Brain pericyte (primary cell): ENCODE data around the gene XAGE1A.
"Not testable (repeated sequence)": the region's sequence is repeated elsewhere in the genome, so short reads cannot be mapped to it uniquely, and the experiment has no call there.

Experiments used
- DNase-seq: peaks from one replicate; pipeline ENCODE4 v3.0.0-alpha.2; 2012; ENCODE audit warnings: low read depth, low spot score

Gene XAGE1A, protein sequence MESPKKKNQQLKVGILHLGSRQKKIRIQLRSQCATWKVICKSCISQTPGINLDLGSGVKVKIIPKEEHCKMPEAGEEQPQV

DNA sequence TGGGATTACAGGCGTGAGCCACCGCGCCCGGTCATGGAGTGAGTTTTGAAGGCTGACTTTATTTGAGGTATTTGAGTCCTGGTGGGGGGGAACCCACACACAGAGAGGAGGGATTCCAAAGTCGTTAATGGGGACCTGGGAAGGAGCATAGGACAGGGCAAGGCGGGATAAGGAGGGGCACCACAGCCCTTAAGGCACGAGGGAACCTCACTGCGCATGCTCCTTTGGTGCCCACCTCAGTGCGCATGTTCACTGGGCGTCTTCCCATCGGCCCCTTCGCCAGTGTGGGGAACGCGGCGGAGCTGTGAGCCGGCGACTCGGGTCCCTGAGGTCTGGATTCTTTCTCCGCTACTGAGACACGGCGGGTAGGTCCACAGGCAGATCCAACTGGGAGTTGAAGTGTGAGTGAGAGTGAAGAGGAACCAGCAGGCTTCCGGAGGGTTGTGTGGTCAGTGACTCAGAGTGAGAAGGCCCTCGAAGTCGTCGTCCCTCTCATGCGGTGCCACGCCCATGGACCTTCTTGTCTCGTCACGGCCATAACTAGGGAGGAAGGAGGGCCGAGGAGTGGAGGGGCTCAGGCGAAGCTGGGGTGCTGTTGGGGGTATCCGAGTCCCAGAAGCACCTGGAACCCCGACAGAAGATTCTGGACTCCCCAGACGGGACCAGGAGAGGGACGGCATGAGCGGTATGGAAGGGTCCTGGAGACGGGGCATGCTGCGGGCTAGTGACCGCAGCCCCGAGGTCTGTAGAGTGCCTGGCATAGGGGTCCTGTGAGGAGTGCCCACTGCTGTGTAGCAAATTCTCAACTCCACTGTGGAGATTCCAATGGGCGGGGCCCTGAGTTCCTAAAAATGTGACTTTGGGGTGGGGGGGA lies at the start of gene XAGE1A:
TSS of gene XAGE1A (plus strand) at position 264 of the 874 bp plus-strand sequence. CDS start 1,554 bp downstream, outside the sequence.
- not testable (repeated sequence) for DNase-seq

DNA sequence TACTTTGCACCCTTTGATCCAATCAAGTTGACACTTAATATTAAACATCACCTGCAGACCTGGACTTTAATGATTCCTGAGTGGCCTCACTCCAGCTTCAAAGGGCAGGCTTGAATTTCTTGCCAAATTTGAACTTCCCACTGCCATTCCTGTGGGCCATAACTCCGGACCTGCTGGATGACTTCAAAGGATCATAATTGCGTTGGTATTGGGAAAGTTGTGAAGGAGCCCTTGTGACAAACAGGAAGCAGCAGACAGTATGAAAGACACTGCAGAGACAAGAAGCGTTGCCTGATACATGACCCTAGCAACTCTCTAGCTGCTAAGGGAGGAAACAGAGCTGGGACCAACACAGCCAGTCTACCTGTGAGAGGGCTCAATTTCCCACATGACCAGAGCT lies 43.6 kb upstream of the XAGE1A start:
- DNase-seq = not testable (repeated sequence)

DNA sequence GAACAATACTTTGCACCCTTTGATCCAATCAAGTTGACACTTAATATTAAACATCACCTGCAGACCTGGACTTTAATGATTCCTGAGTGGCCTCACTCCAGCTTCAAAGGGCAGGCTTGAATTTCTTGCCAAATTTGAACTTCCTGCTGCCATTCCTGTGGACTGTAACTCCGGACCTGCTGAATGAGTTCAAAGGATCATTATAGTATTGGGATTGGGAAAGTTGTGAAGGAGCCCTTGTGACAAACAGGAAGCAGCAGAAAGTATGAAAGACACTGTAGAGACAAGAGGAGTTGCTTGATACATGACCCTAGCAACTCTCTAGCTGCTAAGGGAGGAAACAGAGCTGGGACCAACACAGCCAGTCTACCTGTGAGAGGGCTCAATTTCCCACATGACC lies 24.3 kb upstream of the XAGE1A start:
- DNase-seq = not testable (repeated sequence)

DNA sequence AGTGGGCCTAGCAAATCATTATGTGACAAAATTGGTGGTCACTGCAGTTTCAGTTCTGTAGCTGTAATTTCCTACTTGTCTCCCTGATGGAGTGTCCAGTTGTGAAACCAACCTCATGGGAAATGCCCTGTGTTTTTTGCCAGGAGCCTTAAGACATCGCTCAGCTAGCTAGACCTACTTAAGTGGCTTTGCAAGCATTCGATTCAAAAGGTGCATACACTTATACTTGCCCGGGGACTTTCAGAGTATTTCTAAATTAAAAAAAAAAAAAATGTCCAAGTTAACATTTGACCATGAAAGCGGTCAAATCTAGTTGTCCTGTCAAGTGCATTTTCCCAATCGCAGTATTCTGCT lies 788 bp downstream of the XAGE1A start:
- not testable (repeated sequence) for DNase-seq

DNA sequence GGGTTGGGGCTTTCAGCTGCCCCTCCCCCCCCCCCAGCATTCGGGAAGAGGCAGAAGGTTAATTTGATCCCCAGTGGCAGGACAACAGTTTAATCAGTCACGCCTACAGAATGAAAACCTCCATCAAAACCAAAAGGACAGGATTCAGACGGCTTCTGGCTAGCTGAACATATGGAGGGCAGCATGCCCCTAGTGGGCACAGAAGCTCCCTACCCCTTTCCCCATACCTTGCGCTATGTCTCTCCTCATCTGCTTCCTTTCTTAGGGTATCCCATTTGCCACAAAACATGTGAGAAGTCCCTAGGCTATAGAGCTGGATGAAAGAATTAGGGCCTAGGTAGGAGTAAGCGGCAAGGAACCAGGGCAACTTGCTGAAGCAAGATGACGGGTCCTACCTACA lies 5.8 kb downstream of the XAGE1A start:
- not testable (repeated sequence) for DNase-seq

DNA sequence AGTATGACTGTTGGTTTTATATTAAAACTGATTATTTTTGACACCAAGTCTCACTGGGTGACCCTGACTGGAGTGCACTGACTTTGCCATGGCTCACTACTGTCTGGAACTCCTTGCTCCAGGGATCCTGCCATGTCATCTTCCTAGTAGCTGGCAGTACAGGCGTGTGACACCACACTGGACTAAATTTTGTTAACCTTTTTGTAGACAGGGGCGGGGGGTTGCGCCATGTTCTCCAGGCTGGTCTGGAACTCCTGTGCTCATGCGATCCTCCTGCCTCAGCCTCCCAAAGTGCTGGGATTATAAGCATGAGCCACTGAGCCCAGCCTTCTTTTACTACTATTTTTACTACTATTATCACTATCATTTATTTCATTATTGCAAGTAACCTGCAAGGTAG lies 8.9 kb downstream of the XAGE1A start:
- no peak for DNase-seq

DNA sequence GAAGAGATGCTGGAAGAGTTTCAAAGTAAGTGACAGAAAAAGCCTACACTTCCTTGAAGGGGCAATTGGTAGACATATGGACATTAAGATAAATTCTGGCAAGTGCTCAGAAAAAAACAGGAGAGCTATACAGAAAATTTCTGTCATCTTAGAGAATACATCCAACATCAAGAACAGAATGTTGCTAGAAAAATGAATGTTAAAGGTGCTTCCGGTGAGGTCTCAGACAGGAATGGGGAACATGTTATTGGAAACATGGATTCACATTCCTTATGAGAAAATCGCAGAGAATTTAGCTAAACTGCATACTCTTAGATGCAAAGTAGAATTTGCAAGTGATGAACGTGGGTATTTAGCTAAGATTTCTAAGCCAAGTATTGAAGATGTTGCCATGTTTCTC lies 11.7 kb downstream of the XAGE1A start:
- DNase-seq = no peak

DNA sequence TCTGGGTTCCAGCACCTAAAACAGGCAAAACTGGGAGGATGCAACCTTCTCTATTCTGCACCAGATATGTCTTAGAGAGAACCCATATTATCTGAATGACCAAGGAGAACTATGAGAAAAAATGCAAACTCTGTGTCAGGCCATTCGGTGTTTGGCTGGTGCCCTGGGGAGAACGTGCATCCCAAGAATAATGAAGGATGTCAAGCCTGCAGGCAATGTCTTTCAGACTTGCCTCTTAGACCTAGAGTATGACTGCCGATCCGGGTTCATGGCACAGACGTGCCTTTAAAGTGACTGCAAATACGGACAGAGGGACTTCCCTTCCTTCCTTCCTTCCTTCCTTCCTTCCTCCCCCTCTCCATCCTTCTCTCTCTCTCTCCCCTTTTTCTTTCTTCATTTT lies 14.3 kb downstream of the XAGE1A start:
- DNase-seq = no peak

DNA sequence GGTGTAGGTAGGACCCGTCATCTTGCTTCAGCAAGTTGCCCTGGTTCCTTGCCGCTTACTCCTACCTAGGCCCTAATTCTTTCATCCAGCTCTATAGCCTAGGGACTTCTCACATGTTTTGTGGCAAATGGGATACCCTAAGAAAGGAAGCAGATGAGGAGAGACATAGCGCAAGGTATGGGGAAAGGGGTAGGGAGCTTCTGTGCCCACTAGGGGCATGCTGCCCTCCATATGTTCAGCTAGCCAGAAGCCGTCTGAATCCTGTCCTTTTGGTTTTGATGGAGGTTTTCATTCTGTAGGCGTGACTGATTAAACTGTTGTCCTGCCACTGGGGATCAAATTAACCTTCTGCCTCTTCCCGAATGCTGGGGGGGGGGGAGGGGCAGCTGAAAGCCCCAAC lies 15.5 kb downstream of the XAGE1A start:
- DNase-seq = not testable (repeated sequence)

DNA sequence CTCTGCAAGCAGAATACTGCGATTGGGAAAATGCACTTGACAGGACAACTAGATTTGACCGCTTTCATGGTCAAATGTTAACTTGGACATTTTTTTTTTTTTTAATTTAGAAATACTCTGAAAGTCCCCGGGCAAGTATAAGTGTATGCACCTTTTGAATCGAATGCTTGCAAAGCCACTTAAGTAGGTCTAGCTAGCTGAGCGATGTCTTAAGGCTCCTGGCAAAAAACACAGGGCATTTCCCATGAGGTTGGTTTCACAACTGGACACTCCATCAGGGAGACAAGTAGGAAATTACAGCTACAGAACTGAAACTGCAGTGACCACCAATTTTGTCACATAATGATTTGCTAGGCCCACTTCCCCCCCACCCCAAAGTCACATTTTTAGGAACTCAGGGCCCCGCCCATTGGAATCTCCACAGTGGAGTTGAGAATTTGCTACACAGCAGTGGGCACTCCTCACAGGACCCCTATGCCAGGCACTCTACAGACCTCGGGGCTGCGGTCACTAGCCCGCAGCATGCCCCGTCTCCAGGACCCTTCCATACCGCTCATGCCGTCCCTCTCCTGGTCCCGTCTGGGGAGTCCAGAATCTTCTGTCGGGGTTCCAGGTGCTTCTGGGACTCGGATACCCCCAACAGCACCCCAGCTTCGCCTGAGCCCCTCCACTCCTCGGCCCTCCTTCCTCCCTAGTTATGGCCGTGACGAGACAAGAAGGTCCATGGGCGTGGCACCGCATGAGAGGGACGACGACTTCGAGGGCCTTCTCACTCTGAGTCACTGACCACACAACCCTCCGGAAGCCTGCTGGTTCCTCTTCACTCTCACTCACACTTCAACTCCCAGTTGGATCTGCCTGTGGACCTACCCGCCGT lies 20.7 kb downstream of the XAGE1A start:
- DNase-seq = not testable (repeated sequence)

DNA sequence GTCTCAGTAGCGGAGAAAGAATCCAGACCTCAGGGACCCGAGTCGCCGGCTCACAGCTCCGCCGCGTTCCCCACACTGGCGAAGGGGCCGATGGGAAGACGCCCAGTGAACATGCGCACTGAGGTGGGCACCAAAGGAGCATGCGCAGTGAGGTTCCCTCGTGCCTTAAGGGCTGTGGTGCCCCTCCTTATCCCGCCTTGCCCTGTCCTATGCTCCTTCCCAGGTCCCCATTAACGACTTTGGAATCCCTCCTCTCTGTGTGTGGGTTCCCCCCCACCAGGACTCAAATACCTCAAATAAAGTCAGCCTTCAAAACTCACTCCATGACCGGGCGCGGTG lies 21.3 kb downstream of the XAGE1A start, which contains the start of gene XAGE1B:
TSS of gene XAGE1B (minus strand) at position 77 of the 339 bp plus-strand sequence. CDS start 1,536 bp downstream, outside the sequence.
- DNase-seq = not testable (repeated sequence)

DNA sequence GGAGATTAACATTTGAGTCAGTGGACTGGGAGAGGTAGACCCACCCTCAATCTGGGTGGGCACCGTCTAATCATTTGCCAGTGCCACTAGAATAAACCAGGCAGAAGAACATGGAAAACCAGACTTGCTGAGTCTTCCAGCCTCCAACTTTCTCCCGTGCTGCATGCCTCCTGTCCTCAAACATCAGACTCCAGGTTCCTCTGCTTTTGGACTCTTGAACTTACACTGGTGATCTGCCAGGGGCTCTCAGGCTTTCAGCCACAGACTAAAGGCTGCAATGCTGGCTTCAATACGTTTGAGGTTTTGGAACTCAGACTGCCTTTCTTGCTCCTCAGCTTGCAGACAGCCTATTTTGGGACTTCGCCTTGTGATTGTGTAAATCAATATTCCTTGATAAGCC lies 45.4 kb downstream of the XAGE1A start:
- not testable (repeated sequence) for DNase-seq

DNA sequence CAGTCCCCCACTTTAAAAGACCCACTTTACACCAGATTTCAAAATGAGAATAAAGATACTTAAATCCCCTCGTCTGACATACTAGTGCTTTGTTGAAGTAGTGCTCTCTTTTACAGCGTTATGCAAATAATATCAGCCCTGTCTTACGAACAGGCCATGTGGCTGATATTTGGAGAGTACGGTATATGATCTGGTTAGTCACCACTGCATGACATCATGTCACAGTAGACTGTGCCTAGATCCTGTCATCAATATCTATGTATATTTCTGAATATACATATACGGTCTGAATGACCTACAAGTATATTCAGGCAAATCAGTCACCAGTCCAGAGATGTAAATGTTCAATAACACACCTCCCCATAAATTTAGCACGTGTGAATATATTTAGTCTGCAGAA lies 46.7 kb downstream of the XAGE1A start:
- DNase-seq = no peak

DNA sequence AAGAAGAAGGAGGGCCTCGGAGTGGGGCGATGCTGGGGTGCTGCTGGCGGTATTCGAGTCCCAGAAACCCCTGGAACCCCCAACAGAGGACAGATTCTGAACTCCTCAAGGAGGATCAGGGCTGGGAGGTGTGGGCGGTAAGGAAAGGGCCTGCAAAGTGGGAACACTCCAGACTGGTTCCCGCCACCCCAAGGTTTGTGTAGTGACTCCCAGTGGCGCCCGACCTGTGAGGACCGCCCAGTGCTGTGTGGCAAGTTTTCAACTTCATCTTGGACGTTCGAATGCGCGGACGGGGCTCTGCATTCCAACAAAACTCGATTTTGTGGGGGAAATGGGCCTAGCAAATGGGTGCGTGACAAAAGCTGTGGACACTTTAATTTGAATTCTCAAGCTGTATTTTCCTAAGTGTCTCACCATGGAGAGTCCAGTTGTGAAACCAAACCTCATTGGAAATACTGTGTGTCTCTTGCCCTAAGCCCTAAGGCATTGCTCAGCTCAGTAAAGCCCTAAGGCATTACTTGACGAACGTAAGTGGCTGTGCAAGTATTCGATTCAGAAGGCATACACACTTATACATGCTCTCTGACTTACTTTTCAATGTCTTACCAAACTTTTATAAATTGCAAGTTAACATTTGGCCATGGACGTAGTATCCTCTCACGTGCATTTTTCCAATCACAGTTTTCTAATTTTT lies 48.7 kb downstream of the XAGE1A start:
- no peak for DNase-seq

DNA sequence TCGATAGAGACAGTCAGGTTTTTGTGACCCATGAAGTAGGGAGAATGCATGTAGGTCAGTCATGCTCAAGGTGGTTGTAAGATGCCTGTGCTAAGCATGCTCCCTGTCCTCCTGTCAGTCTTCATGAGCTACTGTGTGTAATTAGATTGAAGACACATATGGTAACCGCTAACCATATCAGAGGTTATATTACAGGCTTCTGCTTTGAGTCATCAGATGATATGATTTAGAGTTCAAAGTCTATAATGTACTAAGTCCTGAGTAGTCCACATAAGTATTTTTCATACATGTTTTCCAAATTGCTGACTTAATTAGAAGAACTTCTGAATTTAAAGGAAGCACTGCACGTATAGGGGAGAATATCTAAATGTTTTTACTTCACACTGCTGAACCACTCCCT lies 53.2 kb downstream of the XAGE1A start:
- not testable (repeated sequence) for DNase-seq
